SK-N-SH treated with all-trans-retinoic acid at 6 μM for 48 hours (cell line): ENCODE results near the gene SOX6.

Experiments
- BACH2 ChIP-seq: fragments of 250-450 bp; sonication (Bioruptor Pico); IDR thresholded peaks from 2 replicates; pipeline ENCODE4 v1.9.0; 2021; ENCODE audit warnings: mild to moderate bottlenecking, borderline replicate concordance
- CSDC2 ChIP-seq: fragments of 250-450 bp; sonication (Bioruptor Pico); IDR thresholded peaks from 2 replicates; pipeline ENCODE4 v1.5.0; 2020; ENCODE audit warnings: mild to moderate bottlenecking, moderate library complexity
- ESRRG ChIP-seq: fragments of 250-450 bp; sonication (Bioruptor Pico); IDR thresholded peaks from 2 replicates; pipeline ENCODE4 v1.6.1; 2021; ENCODE audit warnings: mild to moderate bottlenecking
- PPARA ChIP-seq: fragments of 250-450 bp; sonication (Bioruptor Pico); IDR thresholded peaks from 2 replicates; pipeline ENCODE4 v1.5.0; 2020; ENCODE audit warnings: mild to moderate bottlenecking, borderline replicate concordance
- RARB ChIP-seq: fragments of 250-450 bp; sonication (Bioruptor Pico); IDR thresholded peaks from 2 replicates; pipeline ENCODE4 v1.8.0; 2021; ENCODE audit warnings: mild to moderate bottlenecking, moderate library complexity
- SNAI2 ChIP-seq: fragments of 250-450 bp; sonication (Bioruptor Pico); IDR thresholded peaks from 2 replicates; pipeline ENCODE4 v1.5.0; 2020; ENCODE audit warnings: mild to moderate bottlenecking, moderate library complexity
- ZFP3 ChIP-seq: fragments of 250-450 bp; sonication (Bioruptor Pico); IDR thresholded peaks from 2 replicates; pipeline ENCODE4 v1.5.0; 2020; ENCODE audit warnings: mild to moderate bottlenecking, moderate library complexity
- ZFP30 ChIP-seq: fragments of 450-650 bp; formaldehyde crosslinking; IDR thresholded peaks from 2 replicates; pipeline ENCODE4 v1.5.0; 2022; ENCODE audit warnings: mild to moderate bottlenecking, moderate library complexity
- ZNF70 ChIP-seq: fragments of 450-650 bp; formaldehyde crosslinking; IDR thresholded peaks from 2 replicates; pipeline ENCODE4 v1.5.0; 2020; ENCODE audit warnings: mild to moderate bottlenecking, moderate library complexity
- ZNF8 ChIP-seq: fragments of 450-650 bp; formaldehyde crosslinking; IDR thresholded peaks from 2 replicates; pipeline ENCODE4 v1.5.0; 2020; ENCODE audit warnings: mild to moderate bottlenecking, moderate library complexity
- TF ChIP-seq, protein P1 (sequence below): fragments of 250-450 bp; sonication (Bioruptor Pico); IDR thresholded peaks from 2 replicates; pipeline ENCODE4 v1.8.0; 2020; ENCODE audit warnings: mild to moderate bottlenecking, moderate library complexity, borderline replicate concordance
- TF ChIP-seq, protein P2 (sequence below): fragments of 250-450 bp; sonication (Bioruptor Pico); IDR thresholded peaks from 2 replicates; pipeline ENCODE4 v1.5.1; 2020; ENCODE audit warnings: low read depth, mild to moderate bottlenecking, moderate library complexity
- TF ChIP-seq, protein P3 (sequence below): fragments of 250-450 bp; sonication (Bioruptor Pico); IDR thresholded peaks from 2 replicates; pipeline ENCODE4 v1.8.0; 2021; ENCODE audit warnings: low read depth, mild to moderate bottlenecking, moderate library complexity, borderline replicate concordance

DNA sequence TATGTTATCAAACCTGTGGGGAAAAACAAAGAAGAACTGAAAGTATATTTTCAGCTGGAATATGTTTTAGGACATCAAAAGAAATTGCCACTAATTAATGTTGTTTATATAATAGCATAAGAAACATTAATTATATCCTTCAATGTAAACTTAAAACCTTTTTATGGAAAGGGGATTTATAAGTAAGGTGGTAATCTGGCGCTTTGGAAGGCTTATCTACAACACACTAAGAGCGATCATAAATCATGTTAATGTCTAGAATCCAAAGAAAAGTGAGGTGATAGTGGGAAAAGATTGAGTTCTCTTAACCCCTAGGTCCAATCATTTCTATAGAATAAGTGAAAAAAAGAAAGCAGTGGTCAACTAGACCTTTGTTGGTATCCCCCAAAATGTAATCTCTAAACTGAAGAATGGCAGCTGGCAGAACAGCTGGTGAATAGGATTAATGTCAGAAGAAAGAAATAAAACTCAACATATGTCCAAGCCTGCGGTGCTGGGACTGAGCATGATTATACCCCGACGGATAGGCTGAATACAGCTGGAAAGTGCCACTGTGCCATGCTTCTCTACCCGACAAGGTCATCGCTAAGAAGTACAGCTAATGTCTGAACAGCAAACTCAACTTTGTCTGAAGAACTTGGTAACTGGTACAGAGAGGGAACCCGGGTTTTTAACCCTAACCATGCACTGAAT is 64.0 kb downstream of the SOX6 start:
- TF ChIP-seq ZFP3 (CRISPR knock-in tag), result no peak
- no peak for TF ChIP-seq ZFP30 (CRISPR knock-in tag)
- no peak for TF ChIP-seq CSDC2 (CRISPR knock-in tag)
- TF ChIP-seq ESRRG (CRISPR knock-in tag), result no peak
- TF ChIP-seq ZNF8 (CRISPR knock-in tag), result no peak
- TF ChIP-seq, protein P1, sequence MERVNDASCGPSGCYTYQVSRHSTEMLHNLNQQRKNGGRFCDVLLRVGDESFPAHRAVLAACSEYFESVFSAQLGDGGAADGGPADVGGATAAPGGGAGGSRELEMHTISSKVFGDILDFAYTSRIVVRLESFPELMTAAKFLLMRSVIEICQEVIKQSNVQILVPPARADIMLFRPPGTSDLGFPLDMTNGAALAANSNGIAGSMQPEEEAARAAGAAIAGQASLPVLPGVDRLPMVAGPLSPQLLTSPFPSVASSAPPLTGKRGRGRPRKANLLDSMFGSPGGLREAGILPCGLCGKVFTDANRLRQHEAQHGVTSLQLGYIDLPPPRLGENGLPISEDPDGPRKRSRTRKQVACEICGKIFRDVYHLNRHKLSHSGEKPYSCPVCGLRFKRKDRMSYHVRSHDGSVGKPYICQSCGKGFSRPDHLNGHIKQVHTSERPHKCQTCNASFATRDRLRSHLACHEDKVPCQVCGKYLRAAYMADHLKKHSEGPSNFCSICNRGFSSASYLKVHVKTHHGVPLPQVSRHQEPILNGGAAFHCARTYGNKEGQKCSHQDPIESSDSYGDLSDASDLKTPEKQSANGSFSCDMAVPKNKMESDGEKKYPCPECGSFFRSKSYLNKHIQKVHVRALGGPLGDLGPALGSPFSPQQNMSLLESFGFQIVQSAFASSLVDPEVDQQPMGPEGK, result no peak
- TF ChIP-seq ZNF70 (CRISPR knock-in tag), result no peak
- TF ChIP-seq, protein P2, sequence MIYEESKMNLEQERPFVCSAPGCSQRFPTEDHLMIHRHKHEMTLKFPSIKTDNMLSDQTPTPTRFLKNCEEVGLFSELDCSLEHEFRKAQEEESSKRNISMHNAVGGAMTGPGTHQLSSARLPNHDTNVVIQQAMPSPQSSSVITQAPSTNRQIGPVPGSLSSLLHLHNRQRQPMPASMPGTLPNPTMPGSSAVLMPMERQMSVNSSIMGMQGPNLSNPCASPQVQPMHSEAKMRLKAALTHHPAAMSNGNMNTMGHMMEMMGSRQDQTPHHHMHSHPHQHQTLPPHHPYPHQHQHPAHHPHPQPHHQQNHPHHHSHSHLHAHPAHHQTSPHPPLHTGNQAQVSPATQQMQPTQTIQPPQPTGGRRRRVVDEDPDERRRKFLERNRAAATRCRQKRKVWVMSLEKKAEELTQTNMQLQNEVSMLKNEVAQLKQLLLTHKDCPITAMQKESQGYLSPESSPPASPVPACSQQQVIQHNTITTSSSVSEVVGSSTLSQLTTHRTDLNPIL (CRISPR knock-in tag), result no peak
- TF ChIP-seq PPARA, result no peak
- no peak for TF ChIP-seq RARB
- TF ChIP-seq SNAI2, result no peak
- no peak for TF ChIP-seq BACH2
- TF ChIP-seq, protein P3, sequence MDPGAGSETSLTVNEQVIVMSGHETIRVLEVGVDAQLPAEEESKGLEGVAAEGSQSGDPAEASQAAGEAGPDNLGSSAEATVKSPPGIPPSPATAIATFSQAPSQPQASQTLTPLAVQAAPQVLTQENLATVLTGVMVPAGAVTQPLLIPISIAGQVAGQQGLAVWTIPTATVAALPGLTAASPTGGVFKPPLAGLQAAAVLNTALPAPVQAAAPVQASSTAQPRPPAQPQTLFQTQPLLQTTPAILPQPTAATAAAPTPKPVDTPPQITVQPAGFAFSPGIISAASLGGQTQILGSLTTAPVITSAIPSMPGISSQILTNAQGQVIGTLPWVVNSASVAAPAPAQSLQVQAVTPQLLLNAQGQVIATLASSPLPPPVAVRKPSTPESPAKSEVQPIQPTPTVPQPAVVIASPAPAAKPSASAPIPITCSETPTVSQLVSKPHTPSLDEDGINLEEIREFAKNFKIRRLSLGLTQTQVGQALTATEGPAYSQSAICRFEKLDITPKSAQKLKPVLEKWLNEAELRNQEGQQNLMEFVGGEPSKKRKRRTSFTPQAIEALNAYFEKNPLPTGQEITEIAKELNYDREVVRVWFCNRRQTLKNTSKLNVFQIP (CRISPR knock-in tag), result no peak
